Transverse colon (tissue), 4 donors: Measurements from ENCODE around the gene CXorf51A.
"Not testable (repeated sequence)": the region's sequence is repeated elsewhere in the genome, so short reads cannot be mapped to it uniquely, and the experiment has no call there.

Source experiments
- CTCF ChIP-seq, 5 experiments: fragments of 200-600 bp in 3 of 5; fragments of 450-650 bp in 2 of 5; sonication (generic) in 3 of 5; IDR thresholded peaks; 1 replicate in 2 of 5; 2 replicates in 3 of 5; pipeline ENCODE4 v1.5.1; 2016 to 2017; ENCODE audit warnings: antibody characterized with exemption in 5 of 5, inconsistent platforms in 3 of 5, mild to moderate bottlenecking in 2 of 5, moderate library complexity in 1 of 5
- EP300 ChIP-seq: sonication (generic); formaldehyde crosslinking; IDR thresholded peaks from one replicate; pipeline ENCODE4 v1.6.1; 2017; ENCODE audit warnings: antibody characterized with exemption, low read depth
- POLR2A ChIP-seq: fragments of 450-650 bp; IDR thresholded peaks from one replicate; pipeline ENCODE4 v1.6.1; 2016; ENCODE audit warnings: antibody characterized with exemption, mild to moderate bottlenecking, moderate library complexity
- POLR2AphosphoS5 ChIP-seq, 3 donors: sonication (generic); formaldehyde crosslinking; IDR thresholded peaks; one replicate each; pipeline ENCODE4 v1.6.1; 2016; ENCODE audit warnings: antibody characterized with exemption in 3 of 3

- not testable (repeated sequence) for TF ChIP-seq CTCF (IDR thresholded peaks at IDR 0.05); POLR2AphosphoS5 (IDR thresholded peaks at IDR 0.05); POLR2A; EP300
Measured at GRCh38 chrX:146814644-146815043, at the start of gene CXorf51A.
